ENCODE data around the gene EPSTI1.
A peak's percentile ranks its signal among the peaks of the same experiment; 100 is the strongest.
"Not testable (repeated sequence)": the region's sequence is repeated elsewhere in the genome, so short reads cannot be mapped to it uniquely, and the experiment has no call there.

The EPSTI1 gene

DNA sequence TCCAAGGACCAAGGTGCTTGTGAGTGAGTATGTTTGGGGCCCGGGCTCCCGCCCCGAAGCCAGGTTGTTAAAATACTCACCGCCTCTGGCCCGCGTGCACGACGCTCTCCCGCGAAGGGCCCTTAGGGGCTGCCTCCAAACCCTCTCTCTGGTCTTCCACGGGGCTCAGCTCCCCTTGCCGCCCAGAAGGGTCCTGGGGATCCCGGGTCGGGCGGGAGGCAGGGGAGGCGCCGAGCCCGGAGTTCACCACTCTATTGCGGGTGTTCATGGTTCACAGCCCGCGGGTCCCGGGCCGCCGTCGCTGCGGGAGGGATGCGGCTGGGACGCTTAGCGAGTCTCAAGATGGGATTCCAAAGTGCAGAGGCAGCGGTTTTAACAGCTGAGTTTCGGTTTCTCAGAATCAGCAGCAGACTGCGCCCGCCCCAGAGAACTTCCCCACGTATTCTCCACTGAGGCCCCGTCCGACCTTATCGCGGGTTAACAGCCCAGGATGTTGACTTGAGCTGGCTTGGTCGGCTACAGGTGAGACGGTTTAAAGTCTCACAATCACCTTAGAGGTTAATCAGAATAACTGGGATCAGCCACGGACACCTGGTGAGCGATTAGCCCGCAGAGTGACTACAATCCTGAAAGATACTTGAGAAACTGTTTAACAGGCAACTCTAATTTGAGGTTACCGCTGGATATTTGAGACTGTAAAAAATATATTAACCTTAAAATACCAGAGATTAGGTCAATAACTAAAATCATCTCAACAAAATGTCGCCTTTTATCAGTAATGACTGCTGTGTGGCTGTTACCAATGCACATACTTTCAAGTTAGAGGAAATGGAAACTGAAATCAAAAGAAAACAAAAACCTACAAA lies at the start of gene EPSTI1:
EPSTI1 (minus strand) TSS at position 344 of the 866 bp plus-strand sequence; CDS start at position 268, 76 bp downstream.
- peak; percentile 81 for DNase-seq

DNA sequence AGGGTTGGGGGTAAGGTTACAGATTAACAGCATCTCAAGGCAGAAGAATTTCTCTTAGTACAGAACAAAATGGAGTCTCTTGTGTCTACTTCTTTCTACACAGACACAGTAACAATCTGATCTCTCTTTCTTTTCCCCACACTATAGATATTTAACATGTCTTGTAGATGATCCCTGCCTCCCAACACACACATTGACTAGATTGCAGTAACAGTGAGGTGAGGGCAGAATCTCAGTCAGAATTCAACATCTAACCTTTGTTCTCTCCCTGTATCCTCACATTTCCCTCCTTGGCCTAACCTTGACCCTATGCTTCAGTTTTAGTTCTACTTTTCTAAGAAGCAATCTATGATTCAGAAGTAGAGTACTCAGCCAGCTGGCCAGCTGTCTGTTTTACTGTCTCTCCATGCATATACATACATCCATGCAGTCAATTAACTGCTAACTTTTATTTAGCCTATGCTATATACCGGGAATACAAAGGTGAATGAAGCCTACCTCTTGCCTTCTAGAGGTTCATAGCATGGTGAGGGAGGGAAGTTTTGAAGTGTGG lies 49.4 kb upstream of the EPSTI1 start:
- DNase-seq = no peak

DNA sequence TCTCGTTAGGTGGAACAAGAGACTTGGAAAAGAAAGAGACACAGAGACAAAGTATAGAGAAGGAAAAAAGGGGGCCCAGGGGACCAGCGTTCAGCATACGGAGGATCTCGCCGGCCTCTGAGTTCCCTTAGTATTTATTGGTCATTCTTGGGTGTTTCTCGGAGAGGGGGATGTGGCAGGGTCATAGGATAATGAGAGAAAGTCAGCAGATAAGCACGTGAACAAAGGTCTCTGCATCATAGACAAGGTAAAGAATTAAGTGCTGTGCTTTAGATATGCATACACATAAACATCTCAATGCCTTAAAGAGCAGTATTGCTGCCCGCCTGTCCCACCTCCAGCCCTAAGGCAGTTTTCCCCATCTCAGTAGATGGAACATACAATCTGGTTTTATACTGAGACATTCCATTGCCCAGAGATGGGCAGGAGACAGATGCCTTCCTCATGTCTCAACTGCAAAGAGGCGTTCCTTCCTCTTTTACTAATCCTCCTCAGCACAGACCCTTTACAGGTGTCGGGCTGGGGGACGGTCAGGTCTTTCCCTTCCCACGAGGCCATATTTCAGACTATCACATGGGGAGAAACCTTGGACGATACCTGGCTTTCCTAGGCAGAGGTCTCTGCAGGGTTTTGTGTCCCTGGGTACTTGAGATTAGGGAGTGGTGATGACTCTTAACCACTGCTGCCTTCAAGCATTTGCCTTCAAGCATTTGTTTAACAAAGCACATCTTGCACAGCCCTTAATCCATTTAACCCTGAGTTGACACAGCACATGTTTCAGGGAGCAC lies 48.7 kb upstream of the EPSTI1 start:
- not testable (repeated sequence) for DNase-seq

DNA sequence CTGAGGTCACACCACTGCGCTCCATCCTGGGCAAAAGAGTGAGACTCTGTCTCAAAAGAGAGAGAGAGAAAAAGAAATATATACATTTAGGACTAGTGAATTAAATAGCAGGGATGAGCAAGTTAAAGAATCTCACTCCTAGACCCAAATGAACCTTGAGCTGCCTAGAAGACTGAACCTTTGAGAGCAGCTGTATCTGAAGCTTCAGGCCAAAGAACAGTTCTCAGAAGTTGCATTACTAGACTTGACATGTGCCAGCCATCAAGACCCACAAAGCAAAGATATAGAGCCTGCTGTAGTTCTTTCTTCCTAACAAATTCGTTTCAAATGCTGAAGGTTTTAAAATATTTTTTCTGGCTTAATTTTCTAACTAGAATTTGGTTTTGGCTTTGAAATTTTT lies 47.9 kb upstream of the EPSTI1 start:
- no peak for DNase-seq

GRCh38 chr13:43036351-43037250 lies 44.6 kb upstream of the EPSTI1 start:
- DNase-seq = no peak

- DNase-seq = no peak
These were observed 41.0 kb upstream of the EPSTI1 start for GRCh38 chr13:43033038-43033437.

GRCh38 chr13:43031881-43032280 lies 39.8 kb upstream of the EPSTI1 start:
- no peak for DNase-seq

- DNase-seq = no peak
These were observed 38.5 kb upstream of the EPSTI1 start for GRCh38 chr13:43030548-43030947.

DNA sequence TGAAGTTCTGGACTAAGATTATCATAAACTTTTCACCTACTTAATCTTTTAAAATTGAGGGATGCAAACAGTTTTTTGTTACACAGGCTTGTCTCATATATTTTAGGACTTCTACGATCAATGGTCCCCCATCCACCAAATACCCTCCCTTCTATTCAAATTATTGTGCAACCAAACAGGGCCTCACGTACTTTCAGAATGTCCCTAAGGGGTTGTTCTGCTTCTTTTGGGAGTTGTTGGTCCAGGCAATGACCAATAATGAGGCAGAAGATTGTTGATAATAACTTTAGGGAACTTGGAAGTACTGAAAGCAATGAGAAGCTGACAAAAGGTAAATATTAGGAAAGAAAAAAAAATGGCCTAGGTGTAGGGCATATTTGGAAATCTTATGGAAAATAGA lies 34.2 kb upstream of the EPSTI1 start:
- no peak for DNase-seq

DNA sequence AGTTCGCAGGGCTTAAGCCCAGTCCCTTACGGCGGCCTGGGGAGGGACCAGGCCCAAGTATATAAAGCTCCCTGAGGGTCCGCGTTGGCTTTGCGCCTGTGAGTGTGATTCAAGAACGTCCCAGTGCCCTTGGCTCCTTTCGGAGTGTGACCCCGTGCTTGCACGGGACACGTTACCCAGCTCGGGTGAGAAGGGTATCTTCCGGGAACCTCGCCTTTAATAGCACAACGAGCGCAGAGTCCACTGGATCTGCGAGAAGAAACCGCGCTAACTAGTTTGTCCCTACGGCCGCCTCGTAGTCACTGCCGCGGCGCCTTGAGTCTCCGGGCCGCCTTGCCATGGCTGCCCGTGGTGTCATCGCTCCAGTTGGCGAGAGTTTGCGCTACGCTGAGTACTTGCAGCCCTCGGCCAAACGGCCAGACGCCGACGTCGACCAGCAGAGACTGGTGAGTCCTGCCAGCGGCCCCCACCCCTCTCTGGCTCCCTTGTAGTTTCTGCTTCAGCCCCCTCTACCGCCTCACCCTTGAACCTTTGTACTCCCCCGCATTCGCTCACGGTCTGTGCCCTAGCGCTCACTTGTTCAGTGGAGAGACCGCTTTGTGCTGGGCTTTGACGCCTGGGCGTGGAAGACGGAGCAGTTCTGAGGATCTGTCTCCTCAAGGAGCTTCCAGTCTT lies 31.4 kb upstream of the EPSTI1 start, which contains the start of gene DNAJC15:
DNAJC15 (plus strand) TSS at position 298 of the 675 bp plus-strand sequence; CDS start at position 339, 41 bp downstream.
- DNase-seq = peak; percentile 82

- no peak for DNase-seq
These were observed 30.9 kb upstream of the EPSTI1 start for GRCh38 chr13:43022934-43023288.

GRCh38 chr13:43021926-43022670 lies 30.1 kb upstream of the EPSTI1 start:
- DNase-seq = no peak

DNA sequence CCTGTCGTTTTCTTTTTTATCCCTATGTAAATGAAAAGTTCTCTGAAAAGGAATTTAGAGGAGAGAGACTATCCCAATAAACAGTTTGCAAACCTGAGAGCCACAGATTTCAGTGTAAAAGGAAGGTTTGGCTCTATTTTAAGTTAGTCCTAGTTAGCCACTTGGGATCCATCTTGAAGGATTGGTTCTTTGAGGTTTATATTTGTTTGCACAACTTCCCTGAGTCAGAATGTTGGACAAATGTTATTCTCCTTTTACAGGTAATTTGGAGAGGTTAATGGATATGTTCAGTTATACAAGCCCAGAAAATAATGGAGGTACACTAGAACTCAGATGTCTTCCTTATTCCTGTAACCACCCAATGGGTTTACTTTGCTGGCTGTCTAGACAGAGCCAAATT lies 28.8 kb upstream of the EPSTI1 start:
- no peak for DNase-seq

DNA sequence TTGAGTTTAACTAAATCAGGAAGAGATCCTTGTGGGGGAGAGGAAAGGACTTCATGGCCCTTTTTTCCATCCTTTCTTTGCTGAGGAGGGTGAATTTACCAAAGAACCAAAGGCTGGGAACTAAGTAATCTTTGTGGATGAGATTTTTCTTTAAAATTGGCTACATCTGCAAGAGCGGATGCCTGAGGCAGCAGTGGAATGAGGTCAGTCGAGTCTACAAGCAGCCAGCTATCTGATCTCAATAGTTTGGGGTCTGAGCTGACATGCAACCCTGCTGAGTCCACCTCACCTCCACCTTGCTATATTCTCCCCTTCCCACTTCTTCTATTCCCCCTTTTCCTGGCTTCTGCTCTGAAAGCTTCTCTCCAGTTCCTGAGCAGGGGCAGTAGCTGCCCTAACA lies 27.8 kb upstream of the EPSTI1 start:
- no peak for DNase-seq

- no peak for DNase-seq
These were observed 24.2 kb upstream of the EPSTI1 start for GRCh38 chr13:43016226-43016625.

DNA sequence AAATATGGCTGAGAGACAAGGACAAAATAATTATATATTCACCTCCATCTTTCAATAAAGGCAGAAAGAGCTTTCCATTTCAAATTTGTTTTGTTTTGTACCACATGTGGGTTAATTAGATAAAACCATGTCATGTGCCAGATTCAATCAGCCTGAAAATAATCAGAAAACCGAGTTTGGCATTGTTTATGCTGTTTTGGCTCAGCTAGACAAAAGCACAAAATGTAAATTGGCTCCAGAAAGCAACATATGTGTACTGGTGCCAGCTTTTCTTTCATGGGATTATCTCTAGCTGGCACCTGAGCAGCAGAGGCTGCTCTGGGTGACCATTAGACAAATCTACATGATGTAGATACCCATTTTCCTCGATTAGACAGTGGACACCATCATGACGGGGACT lies 22.1 kb upstream of the EPSTI1 start:
- DNase-seq = no peak

DNA sequence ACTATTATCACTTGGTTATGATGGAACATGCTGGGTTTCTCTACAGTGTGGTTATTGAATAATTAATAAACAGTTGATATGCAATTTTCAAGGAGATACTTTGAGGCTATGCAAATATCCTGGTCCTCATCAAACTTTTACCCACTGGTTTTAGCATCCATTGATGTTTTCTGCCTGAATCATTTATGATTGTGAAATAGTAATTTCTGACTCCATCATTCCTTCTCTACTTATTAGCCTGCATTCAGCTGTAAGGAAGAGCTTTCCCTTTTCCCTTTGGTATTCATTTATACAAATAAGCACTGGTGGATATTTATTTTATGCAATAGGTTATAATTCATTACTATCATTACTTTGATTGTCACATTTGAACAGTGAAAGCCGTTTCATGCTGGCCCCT lies 17.5 kb upstream of the EPSTI1 start:
- DNase-seq = no peak

GRCh38 chr13:43008596-43008995 lies 16.6 kb upstream of the EPSTI1 start:
- DNase-seq = no peak

DNA sequence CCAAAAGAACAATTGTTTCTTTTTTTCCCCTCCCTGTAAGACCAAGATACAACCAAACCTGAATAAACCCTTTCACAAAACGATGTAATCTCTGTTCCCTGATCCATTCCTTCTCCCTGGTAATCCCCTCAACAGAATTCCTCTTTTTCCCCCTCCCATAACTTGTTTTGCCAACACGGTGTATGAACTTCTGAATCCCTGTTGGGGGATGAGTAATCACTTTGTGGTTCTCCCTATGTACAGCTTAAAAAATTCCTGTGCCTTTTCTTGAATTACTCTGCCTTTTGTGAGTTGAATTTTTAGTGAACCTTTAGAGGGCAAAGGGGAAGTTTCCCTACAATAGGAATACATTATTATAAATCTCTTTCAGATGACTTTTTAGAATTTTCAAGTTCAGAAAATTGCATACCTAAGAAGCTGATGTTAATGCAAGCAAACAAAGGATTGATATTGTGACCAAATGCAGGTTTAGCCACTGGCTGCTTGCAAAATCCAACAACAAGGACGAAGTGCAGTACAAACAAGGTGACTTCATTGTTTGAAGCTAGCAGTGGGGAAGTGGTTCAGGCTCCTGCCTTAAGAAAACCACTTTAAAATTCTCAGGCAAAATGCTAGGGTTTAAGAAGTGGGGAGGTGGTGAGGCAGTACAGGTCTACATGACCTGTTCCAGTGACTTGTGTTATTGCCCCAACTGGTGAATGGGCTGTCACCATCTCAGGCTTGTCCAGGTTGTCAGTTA lies 15.0 kb upstream of the EPSTI1 start:
- DNase-seq = no peak

DNA sequence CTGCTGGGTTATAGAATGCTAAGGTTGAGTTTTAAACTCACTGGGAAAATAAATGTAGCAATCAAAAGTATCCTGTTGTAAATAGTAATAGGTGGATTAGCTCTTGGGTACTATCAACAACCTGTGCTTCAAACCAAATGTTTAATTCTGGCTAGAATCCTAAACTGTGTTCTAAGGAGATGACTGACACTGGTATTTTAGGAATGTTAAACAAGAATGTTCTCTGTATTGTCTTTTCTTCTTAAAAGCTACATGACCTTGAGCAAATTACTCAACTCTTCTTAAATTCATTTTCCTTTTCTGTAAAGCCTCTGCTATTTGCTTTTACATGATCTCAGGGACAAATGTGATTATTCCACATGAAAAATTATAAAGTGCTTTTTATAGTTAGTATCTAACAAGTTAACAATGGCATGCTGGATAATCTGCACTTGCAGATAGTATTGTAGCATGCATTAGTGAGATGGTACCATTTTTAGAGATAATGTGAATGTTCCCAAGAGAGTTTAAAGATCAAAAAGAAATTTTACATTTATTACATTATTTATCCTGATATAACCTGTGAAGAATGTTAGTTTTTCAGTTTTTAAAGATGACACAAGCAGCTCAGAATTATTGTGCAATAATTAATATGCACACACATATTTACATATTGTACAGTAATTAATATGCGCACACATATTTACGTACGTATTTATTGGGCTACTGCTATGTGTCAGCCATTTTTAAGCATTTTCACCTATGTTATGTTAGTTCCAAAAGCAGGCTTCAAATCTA lies 13.6 kb upstream of the EPSTI1 start:
- DNase-seq = no peak

Measured in stimulated activated CD4-positive, alpha-beta T cell treated with anti-CD3 and anti-CD28 coated beads, Interleukin-15, amount 100 ng/mL, for 24 hours (primary cell).